Fibroblast of skin of right quadriceps (primary cell): ENCODE measurements around the gene MYO16.

ENCODE experiments used
- DNase-seq: peaks from one replicate; pipeline ENCODE4 v3.0.0-alpha.2; 2013

MYO16 gene

GRCh38 chr13:108812661-108813060, 183.2 kb downstream of the MYO16 start:
- DNase-seq, result no peak

- DNase-seq, result no peak
Observed at GRCh38 chr13:108813587-108814170, 184.3 kb downstream of the MYO16 start.

DNA sequence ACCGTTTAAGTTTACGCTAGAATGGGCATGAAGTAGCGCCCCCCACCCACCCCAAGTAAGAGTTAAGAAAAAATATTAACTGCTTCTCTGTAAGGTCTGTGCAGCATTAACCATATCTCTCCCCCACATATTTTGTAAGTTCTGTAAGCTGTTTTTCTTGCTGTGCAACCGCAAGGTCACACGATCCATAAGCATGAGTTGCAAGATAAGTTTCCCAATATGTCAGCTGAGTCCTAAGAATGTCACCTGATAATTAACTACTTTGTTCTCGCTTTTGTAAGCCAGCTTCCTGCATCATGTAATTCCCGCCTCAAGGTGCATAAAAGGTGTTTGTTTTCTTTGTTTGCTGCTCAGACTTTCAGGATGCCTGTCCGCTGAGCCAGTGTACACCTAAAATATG, 187.0 kb downstream of the MYO16 start:
- DNase-seq, result no peak

- DNase-seq, result no peak
Observed at GRCh38 chr13:108827646-108828045, 198.2 kb downstream of the MYO16 start.

- DNase-seq, result no peak
Observed at GRCh38 chr13:108828086-108828815, 198.8 kb downstream of the MYO16 start.

DNA sequence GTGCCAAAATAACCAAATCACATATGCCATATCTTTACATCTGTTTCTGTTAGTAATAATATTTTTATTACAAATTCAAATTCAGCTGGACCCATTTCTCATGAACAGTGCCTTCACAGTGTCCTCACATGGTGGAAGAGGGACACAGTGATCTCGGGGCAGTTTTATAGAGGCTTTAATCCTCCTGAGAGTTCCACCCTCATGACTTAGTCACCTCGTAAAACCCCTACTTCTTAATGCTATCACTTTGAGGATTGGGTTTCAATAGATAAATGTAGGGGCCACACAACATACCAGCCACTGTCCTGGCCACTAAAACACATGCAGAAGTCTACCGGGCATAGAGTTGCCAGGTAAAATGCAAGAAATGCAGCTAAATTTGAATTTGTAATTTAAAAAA, 201.5 kb downstream of the MYO16 start:
- DNase-seq, result no peak

DNA sequence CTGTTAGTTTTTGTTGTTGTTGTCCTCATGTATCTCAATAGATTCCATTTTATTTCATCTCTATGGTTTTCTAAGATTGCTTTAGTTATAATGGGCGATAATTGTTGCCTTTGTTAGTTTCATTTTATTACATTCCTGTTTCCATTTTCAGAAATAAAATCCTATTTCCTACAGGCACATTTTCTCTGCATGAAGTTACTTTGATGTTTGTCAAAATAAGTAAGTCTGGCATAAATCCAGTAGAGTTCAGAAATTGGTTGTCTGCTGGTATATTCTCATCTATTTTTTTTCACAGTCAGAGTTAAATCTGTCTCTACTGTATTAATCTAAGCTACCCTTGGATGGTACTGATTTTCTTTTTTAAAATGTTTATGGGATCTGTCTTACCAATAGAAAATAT, 204.1 kb downstream of the MYO16 start:
- no peak for DNase-seq

GRCh38 chr13:108834193-108834592, 204.8 kb downstream of the MYO16 start:
- no peak for DNase-seq

GRCh38 chr13:108835083-108835482, 205.7 kb downstream of the MYO16 start:
- DNase-seq, result no peak

DNA sequence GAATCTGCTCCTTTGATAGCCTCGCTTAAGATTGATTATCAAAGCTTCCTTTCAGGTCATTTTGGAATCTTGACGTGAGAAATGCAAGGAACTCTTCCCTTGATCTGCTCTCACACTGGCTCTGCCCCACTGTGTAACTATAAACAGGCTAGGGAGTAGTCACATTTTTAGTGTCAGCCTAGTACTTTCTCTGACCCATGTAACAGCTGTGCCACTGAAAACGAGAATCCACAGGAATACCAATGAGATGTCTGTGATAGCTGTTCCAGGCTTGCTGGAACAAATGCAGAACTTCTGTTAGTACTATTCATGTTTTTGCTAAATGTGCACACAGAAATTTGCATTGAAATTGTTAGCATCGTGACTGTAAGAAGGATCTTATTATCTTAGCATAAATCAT, 221.3 kb downstream of the MYO16 start:
- DNase-seq, result no peak

DNA sequence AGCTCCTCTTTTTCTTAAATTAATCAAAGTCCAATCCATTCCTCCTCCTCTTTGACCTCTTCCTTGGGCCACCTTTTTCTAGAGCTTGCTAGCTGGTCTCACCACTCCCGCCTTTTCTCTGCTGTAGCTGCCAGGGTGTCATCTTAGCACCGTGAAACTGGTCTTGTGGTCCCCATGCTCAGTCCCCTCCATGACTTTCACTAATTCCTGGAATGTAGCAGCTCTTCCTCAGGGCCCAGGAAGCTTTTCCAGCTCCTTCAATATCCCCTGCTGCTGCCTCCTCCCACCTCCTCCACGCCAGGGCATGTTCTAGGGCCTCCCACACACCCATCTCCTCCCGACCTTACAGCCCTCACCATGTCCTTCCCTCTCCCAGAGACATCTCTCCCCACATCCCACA, 222.2 kb downstream of the MYO16 start:
- no peak for DNase-seq

DNA sequence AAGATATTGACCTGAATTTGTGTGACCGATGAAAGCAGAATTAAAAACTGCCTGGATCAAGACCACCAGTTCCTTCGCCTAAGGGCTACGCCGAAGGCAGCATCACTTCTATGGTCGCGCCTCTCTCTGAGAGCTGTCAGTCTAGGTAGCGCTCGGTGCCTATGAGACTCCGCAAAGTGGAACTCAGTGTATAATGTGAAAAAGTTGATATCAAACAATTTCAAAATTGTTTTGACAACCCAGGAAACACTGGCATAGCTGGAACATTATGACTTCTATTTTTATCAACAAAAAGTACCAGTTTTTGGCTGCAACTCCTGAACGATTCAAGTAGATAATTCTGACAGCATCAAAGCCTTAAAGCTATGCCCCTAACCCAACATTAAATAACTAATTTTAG, 223.6 kb downstream of the MYO16 start:
- DNase-seq, result no peak

DNA sequence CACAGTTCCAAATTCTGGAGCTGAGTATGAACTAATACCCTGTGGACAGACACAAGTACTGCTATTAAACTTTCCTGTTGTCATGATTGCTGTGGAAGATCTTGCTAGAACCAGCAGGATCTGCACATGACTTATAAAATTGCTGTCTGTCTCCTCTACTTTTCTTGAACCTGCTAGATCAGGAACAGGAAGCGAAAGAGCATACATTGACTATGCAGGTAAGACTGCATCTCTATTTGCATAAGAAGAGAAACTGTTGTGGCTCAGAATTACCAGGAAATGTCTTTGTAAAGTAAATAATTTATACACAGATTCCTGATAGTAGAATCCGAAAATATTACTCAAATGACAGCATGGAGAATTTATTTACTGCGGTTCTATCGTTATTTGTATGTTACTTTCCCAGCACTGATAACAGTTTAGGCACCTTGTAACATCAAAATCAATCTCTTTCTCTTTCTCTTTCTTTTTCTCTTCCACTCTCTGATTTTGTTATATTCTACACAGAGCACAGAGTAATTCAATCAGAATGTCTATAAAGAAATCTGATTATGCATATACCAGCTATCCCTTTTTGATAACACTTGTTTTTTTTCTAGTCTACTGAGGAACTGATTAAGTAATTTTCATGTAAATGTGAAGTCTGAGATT, 226.5 kb downstream of the MYO16 start:
- DNase-seq, result no peak

DNA sequence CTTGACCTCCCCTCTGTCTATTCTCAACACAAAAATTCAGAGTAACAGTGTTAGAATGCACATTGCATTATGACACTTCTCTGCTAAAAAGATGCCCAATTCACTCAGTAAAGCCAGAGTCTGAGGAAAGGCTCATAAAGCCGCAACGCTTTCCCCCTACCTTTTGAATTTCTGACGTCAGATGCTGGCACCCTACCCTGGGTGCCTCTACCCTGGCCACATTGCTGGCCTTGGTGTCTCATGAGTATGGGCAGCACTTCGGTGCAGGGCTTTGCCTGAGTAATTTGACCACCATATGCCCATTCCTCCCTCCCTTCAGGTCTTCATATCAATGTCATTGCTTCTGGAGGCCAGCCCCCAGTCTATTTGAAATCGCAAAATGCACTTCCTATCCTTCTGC, 229.3 kb downstream of the MYO16 start:
- no peak for DNase-seq

DNA sequence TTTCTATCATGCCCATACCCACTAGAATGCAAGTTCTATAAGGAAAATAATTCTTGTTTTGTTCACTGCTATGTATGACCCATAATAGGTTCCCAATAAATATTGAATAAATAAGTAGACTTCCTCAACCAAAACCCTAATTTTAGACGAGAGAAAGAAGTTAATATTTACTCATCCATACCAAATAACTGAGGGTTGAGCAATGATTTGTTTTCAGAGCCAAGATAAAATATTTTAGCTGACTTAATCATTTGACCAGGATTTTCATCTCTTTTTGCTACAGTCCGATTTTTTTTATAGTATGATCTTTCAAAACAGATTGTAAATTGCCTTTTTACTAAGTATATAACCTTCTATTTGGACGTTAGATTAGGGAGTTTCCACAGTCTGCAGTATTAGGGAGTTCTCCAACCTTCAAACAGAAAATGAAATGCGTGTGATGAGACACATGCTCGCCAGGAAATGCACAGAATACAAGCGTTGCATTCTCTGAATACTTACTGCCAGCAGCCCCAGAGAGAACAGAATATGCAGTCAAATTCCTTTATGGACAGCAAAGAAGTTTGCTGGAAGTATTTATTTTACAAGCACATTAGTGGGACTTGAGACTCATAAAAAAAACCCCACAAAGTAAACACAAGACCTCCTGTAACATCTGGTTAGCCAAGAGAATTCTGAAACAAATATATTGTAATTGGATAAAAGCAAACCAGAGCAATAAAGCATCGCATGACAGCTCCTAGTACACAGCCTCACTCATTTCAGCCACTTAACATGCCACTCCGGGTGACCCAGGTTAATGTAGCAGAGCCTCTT, 230.0 kb downstream of the MYO16 start:
- DNase-seq, result peak; percentile 86

- no peak for DNase-seq
Observed at GRCh38 chr13:108860418-108860817, 231.0 kb downstream of the MYO16 start.

DNA sequence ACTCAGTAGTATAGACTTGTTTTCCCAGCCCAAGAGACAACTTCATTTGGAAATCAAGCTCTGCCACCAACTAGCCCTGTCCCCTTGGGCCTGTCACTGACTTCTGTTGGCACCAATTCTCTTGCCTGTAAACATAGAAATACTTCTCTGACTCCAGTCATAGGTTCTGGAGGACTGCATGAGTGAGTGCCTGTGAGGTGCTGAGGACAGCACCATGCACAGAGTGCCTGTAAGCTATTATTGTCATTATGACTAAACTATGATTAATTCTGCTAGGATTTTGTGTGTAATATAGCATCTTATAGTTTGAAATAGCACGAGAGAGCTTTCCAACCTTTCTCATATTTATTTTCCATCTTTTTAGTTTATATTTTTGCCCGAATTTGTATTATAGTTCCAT, 247.9 kb downstream of the MYO16 start:
- DNase-seq, result peak; percentile 8

DNA sequence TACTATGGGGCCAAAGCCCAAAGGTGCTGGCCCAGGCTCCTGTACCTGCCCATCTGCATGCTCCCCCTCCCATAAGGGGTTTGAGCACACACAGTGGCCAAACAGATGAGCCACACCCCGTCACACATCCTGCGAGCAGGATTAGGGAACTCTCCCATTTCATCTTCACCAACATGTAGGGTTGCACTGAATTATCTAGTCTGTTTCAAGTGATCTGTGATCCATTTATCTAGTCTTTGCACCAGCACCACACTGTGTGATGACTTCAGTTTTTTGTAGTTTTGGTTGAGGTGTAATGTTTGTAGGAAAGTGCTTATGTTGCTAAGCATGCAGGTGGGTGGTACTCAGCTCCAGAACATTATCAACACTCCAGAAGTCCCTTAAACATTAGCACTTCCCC, 249.3 kb downstream of the MYO16 start:
- no peak for DNase-seq

- no peak for DNase-seq
Observed at GRCh38 chr13:108889324-108889984, 260.0 kb downstream of the MYO16 start.

DNA sequence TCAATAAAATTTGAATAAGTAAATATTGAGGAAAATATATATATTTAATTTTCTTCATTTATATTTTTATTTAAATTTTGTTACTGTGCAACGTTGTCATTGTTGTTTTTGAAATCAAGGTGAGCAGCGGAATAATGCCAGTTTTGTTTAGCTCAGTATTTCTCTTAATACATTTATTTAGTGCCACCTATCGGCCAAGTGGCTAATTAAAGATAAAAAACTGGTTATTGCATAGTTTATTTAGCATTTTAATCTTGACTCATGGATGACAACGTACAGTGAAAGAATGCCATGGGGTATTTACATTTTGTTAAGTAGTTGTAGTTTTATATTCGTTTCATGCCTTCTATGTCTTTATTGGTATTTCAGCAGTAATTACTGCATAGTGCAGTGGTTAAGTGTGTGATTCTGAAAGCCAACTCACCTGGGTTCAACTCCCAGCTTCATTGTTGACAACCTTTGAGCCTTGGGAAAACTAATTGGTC, 265.9 kb downstream of the MYO16 start:
- DNase-seq, result peak; percentile 58

- DNase-seq, result no peak
Observed at GRCh38 chr13:108897955-108898354, 268.5 kb downstream of the MYO16 start.

DNA sequence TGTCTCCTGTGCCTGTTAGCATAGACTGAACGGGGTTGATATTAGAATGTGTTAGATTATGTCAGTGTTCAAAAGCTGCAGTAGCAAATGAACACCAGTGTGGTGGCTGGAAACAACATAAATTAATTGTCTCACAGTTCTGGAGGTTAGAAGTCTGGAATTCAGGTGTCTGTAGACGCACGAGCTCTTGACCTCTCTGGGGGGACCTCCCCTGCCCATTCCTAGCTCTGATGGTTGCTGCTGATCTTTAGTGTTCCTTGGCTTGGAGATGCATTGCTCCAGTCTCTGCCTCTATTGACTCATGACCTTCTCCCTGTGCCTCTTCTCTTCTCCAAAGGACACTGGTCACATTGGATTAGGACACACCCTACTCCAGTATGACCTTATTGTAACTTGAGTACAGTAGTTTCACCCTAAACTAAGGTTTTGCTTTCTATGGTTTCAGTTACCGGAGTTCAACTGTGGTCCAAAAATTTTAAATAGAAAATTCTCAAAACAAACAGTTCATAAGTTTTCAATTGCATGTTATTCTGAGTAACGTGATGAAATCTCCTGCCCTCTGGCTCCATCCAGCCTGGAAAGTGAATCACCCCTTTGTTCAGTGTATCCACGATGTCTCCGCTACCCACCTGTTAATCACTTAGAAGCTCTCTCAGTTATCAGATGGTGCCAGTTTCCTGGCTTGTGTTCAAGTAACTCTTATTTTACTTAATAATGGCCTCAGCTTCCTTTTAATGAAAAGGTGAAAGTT, 273.2 kb downstream of the MYO16 start:
- no peak for DNase-seq
